Fibroblast of skin of left quadriceps (primary cell): Measurements from ENCODE around the gene PDE10A.

Experiments
- DNase-seq, 2 experiments: peaks; one replicate each; pipeline ENCODE4 v3.0.0-alpha.2; 2013; ENCODE audit warnings: low read depth in 2 of 2

Gene PDE10A

GRCh38 chr6:165662749-165663376 is at the start of gene PDE10A:
Gene PDE10A, minus strand, starts transcription at chr6:165663241. Its CDS starts 430 bp downstream, at chr6:165662811.
- DNase-seq, result no peak

GRCh38 chr6:165708985-165709576 is 46.0 kb upstream of the PDE10A start:
- no peak for DNase-seq

- DNase-seq, result no peak
Observed at GRCh38 chr6:165707067-165707853, 44.2 kb upstream of the PDE10A start.

- DNase-seq, result no peak
Observed at GRCh38 chr6:165705941-165706340, 42.9 kb upstream of the PDE10A start.

GRCh38 chr6:165704045-165704748 is 41.2 kb upstream of the PDE10A start:
- no peak for DNase-seq

GRCh38 chr6:165702669-165703068 is 39.6 kb upstream of the PDE10A start:
- no peak for DNase-seq

- DNase-seq, result no peak
Observed at GRCh38 chr6:165701564-165702354, 38.7 kb upstream of the PDE10A start.

- DNase-seq, result no peak
Observed at GRCh38 chr6:165701005-165701404, 38.0 kb upstream of the PDE10A start.

GRCh38 chr6:165698868-165699267 is 35.8 kb upstream of the PDE10A start:
- no peak for DNase-seq

- DNase-seq, result no peak
Observed at GRCh38 chr6:165697171-165697570, 34.1 kb upstream of the PDE10A start.

- no peak for DNase-seq
Observed at GRCh38 chr6:165695722-165696515, 32.9 kb upstream of the PDE10A start.

GRCh38 chr6:165694296-165694695 is 31.3 kb upstream of the PDE10A start:
- no peak for DNase-seq

GRCh38 chr6:165692106-165692653 is 29.1 kb upstream of the PDE10A start:
- no peak for DNase-seq

GRCh38 chr6:165689699-165690098 is 26.7 kb upstream of the PDE10A start:
- DNase-seq, result no peak

GRCh38 chr6:165686596-165687365 is 23.7 kb upstream of the PDE10A start:
- no peak for DNase-seq

- no peak for DNase-seq
Observed at GRCh38 chr6:165685302-165685701, 22.3 kb upstream of the PDE10A start.

GRCh38 chr6:165684333-165684732 is 21.3 kb upstream of the PDE10A start:
- no peak for DNase-seq

GRCh38 chr6:165680975-165681374 is 17.9 kb upstream of the PDE10A start:
- DNase-seq, result no peak

GRCh38 chr6:165679326-165679725 is 16.3 kb upstream of the PDE10A start:
- DNase-seq, result no peak

GRCh38 chr6:165678904-165679303 is 15.9 kb upstream of the PDE10A start:
- DNase-seq, result no peak
